ENCODE data around the gene KLHL17. TPM values are rescaled to one million over a fixed set of nuclear protein-coding genes. Genes with fewer than 3 reads are reported as not detected.

The KLHL17 gene
- total RNA-seq, 1 experiment from 2014 or later, result 41.4 TPM

- no peak for DNase-seq
- Histone ChIP-seq H2BK120ac (ENCODE audit: low read depth, low read length, poor library complexity, severe bottlenecking) (no peak overlapping the region), H2BK12ac (ENCODE audit: insufficient read length, low read depth, low read length) (no peak overlapping the region), H3K4me2 (ENCODE audit: insufficient read depth, insufficient read length, low read length) (no peak overlapping the region), H3K79me2 (ENCODE audit: insufficient read depth, low read length) (no peaks in the 10 kb centered on the region), H3K9me3 (ENCODE audit: control insufficient read depth, low read depth, low read length) (no peaks in the 10 kb centered on the region), H4K5ac (ENCODE audit: insufficient read length, low read depth, low read length) (no peak overlapping the region), H2BK20ac (ENCODE audit: low read depth, low read length, poor library complexity, severe bottlenecking) (no peak overlapping the region), H2AFZ (ENCODE audit: low read length) (no peak overlapping the region), H3K79me1 (ENCODE audit: insufficient read depth, low read depth, low read length, poor library complexity, severe bottlenecking) (no peaks in the 10 kb centered on the region), H3K4ac (ENCODE audit: low read depth, low read length) (no peak overlapping the region), H3K27ac (ENCODE audit: insufficient read length, low read depth, low read length) (no peak overlapping the region), H4K91ac (ENCODE audit: insufficient read length, low read depth, low read length) (no peak overlapping the region), H3K4me1 (ENCODE audit: insufficient read depth, low read length) (no peaks in the 10 kb centered on the region), H3K18ac (ENCODE audit: insufficient read length, low read depth, low read length) (no peak overlapping the region), H4K20me1 (ENCODE audit: control insufficient read depth, insufficient read depth, insufficient read length) (no peaks in the 10 kb centered on the region), H3T11ph (ENCODE audit: low read length) (no peak overlapping the region), H2AK5ac (ENCODE audit: insufficient read length, low read length) (no peak overlapping the region), H3K14ac (ENCODE audit: insufficient read depth, low read length) (no peak overlapping the region; the same call in 1 of the 2 replicates), H2BK5ac (ENCODE audit: insufficient read length, low read length) (no peak overlapping the region), H3K23me2 (ENCODE audit: insufficient read length, low read depth, low read length, poor library complexity, severe bottlenecking) (no peaks in the 10 kb centered on the region), H3K56ac (ENCODE audit: insufficient read length, low read depth, low read length) (no peak overlapping the region), H2BK15ac (ENCODE audit: low read depth, low read length) (no peak overlapping the region), H4K8ac (replicated peaks; ENCODE audit: insufficient read length, low read depth, low read length) (no peak overlapping the region), H3K23ac (ENCODE audit: insufficient read length, low read depth, low read length) (no peak overlapping the region), H3K9ac (ENCODE audit: extremely low read depth, insufficient read length, low read length) (no peak overlapping the region), H3K27me3 (ENCODE audit: insufficient read depth, low read length) (peaks cover 11% of the 10 kb centered on the region; the same call in 1 of the 2 replicates)
- H3K27me3 Mint-ChIP-seq (ENCODE audit: low read depth), result peaks cover 56% of the 10 kb centered on the region
- no CpG with 5 or more reads among the region's 28 CpGs for WGBS (ENCODE audit: extremely low coverage, insufficient read length, low lambda C conversion rate)
- H3K4me3 Mint-ChIP-seq, result no peak overlapping the region
- H3K9me3 Mint-ChIP-seq, result peaks cover 3 to 4% of the 10 kb centered on the region in 2 experiments; a peak in 3 of 5 replicates
- TF ChIP-seq CTCF (conservative IDR thresholded peaks at IDR 0.05), result no peak
- no peak overlapping the region; a peak in 1 of 7 replicates for H3K27ac Mint-ChIP-seq
- 0 out of 7 replicates have a peak, but pooled peaks cover 0 to under 1% (median 0%) of the 10 kb centered on the region in 3 experiments for H3K36me3 Mint-ChIP-seq (ENCODE audit: insufficient read depth in 1 of 3, low read depth in 3 of 3)
- H3K4me1 Mint-ChIP-seq, result peaks cover 5 to 7% of the 10 kb centered on the region in 2 experiments; a peak in 3 of 4 replicates
Observed at GRCh38 chr1:972726-973458, 12.5 kb downstream of the KLHL17 start.

Measured in H9 (cell line).